ENCODE data around the gene EPB41L2. TPM values are rescaled to one million over a fixed set of nuclear protein-coding genes. Genes with fewer than 3 reads are reported as not detected.

Gene EPB41L2
- total RNA-seq, 1 donor from 2014 or later, result 136 TPM

DNA sequence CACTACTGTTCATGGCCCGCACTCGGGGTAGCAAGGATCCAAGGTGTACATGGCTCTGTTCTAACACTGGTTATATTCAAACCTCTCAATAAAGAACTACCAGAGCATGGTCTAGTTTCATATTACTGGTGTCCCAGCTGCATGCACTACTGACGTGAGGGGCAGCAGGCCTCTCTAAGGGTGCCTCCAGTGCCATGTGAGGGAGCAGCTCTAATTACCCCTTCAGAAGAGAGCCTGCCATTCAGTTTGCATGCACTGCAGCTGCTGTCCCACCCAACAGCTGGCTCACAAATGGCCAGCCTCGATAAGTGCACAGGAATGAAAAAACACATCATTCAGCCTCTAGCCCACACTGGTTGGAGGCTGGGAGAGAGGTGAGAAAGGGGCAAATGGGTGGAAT lies 150.6 kb downstream of the EPB41L2 start:
- no peaks in the 10 kb centered on the region for H3K36me3 Mint-ChIP-seq (ENCODE audit: low read depth, unreplicated experiment)
- no peak for DNase-seq (ENCODE audit: low read depth)
- Histone ChIP-seq H3K79me2 (ENCODE audit: insufficient read depth, low read length) (peaks cover 4% of the 10 kb centered on the region), H3K27me3 (ENCODE audit: insufficient read depth, low read length) (no peaks in the 10 kb centered on the region), H3K4me2 (ENCODE audit: low read length) (no peak overlapping the region), H3K27ac (ENCODE audit: low read depth, low read length) (no peak overlapping the region), H4K20me1 (ENCODE audit: insufficient read depth, low read length) (peaks cover 2% of the 10 kb centered on the region), H2AFZ (ENCODE audit: low read depth, low read length) (no peak overlapping the region), H3K4me3 (ENCODE audit: insufficient read depth, low read depth, low read length) (no peak overlapping the region), H3K36me3 (ENCODE audit: insufficient read depth, low read length) (no peaks in the 10 kb centered on the region), H3K9me3 (ENCODE audit: insufficient read depth, low read depth, low read length) (no peaks in the 10 kb centered on the region), H3K4me1 (ENCODE audit: insufficient read depth, low read length) (peaks cover 6% of the 10 kb centered on the region), H3K9ac (ENCODE audit: low read length) (no peak overlapping the region)
- H3K4me1 Mint-ChIP-seq (ENCODE audit: low read depth, unreplicated experiment), result peaks cover 10% of the 10 kb centered on the region
- H3K27me3 Mint-ChIP-seq (ENCODE audit: low read depth, unreplicated experiment), result no peaks in the 10 kb centered on the region
- TF ChIP-seq, protein P1, sequence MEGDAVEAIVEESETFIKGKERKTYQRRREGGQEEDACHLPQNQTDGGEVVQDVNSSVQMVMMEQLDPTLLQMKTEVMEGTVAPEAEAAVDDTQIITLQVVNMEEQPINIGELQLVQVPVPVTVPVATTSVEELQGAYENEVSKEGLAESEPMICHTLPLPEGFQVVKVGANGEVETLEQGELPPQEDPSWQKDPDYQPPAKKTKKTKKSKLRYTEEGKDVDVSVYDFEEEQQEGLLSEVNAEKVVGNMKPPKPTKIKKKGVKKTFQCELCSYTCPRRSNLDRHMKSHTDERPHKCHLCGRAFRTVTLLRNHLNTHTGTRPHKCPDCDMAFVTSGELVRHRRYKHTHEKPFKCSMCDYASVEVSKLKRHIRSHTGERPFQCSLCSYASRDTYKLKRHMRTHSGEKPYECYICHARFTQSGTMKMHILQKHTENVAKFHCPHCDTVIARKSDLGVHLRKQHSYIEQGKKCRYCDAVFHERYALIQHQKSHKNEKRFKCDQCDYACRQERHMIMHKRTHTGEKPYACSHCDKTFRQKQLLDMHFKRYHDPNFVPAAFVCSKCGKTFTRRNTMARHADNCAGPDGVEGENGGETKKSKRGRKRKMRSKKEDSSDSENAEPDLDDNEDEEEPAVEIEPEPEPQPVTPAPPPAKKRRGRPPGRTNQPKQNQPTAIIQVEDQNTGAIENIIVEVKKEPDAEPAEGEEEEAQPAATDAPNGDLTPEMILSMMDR (IDR thresholded peaks at IDR 0.05; ENCODE audit: insufficient read depth, low read depth, low read length), result no peak
- no peak for TF ChIP-seq EZH2 (IDR thresholded peaks at IDR 0.05; ENCODE audit: insufficient read depth, low read length)
- no peak for FAIRE-seq
- H3K4me3 Mint-ChIP-seq (ENCODE audit: unreplicated experiment), result no peak overlapping the region
- peaks cover 9% of the 10 kb centered on the region for H3K9me3 Mint-ChIP-seq (ENCODE audit: unreplicated experiment)
- H3K27ac Mint-ChIP-seq (ENCODE audit: unreplicated experiment), result no peak overlapping the region

DNA sequence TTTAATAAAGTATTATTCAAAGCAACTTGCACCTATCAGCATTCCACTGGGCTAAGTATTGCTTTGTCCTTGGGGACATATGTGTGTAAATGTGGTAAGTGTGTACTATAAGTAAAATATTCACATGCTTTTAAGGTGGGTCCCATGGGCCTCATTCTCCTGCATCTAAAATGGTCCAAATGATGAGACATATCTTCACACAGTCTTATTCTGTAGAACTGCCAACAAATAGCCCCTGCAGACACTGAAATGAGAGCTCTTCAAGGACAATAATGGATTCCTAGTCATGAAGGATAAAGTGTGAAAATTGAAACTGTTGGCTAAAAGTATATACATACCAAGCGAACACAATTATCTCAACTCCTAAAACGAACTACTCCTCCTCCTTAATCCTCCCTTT lies 154.1 kb downstream of the EPB41L2 start:
- H3K27ac ChIP-seq (ENCODE audit: low read depth, low read length), result no peak overlapping the region
- H2AFZ ChIP-seq (ENCODE audit: low read depth, low read length), result no peak overlapping the region
- FAIRE-seq (no peak), DNase-seq (ENCODE audit: low read depth) (no peak)
- H3K27ac Mint-ChIP-seq (ENCODE audit: unreplicated experiment), result no peak overlapping the region
- H3K27me3 ChIP-seq (ENCODE audit: insufficient read depth, low read length), result no peaks in the 10 kb centered on the region
- H3K4me1 ChIP-seq (ENCODE audit: insufficient read depth, low read length), result peaks cover 17% of the 10 kb centered on the region
- H3K9me3 ChIP-seq (ENCODE audit: insufficient read depth, low read depth, low read length), result no peaks in the 10 kb centered on the region
- H3K4me2 ChIP-seq (ENCODE audit: low read length), result no peak overlapping the region
- H3K4me1 Mint-ChIP-seq (ENCODE audit: low read depth, unreplicated experiment), result peaks cover 10% of the 10 kb centered on the region
- H3K79me2 ChIP-seq (ENCODE audit: insufficient read depth, low read length), result peaks cover 4% of the 10 kb centered on the region
- no peak overlapping the region for H3K4me3 Mint-ChIP-seq (ENCODE audit: unreplicated experiment)
- no peaks in the 10 kb centered on the region for H3K36me3 ChIP-seq (ENCODE audit: insufficient read depth, low read length)
- peaks cover 7% of the 10 kb centered on the region for H3K9me3 Mint-ChIP-seq (ENCODE audit: unreplicated experiment)
- peaks cover 6% of the 10 kb centered on the region for H4K20me1 ChIP-seq (ENCODE audit: insufficient read depth, low read length)
- H3K4me3 ChIP-seq (ENCODE audit: insufficient read depth, low read depth, low read length), result no peak overlapping the region
- H3K36me3 Mint-ChIP-seq (ENCODE audit: low read depth, unreplicated experiment), result no peaks in the 10 kb centered on the region
- no peaks in the 10 kb centered on the region for H3K27me3 Mint-ChIP-seq (ENCODE audit: low read depth, unreplicated experiment)
- no peak overlapping the region for H3K9ac ChIP-seq (ENCODE audit: low read length)
- TF ChIP-seq EZH2 (IDR thresholded peaks at IDR 0.05; ENCODE audit: insufficient read depth, low read length), result no peak
- TF ChIP-seq, protein P1 (IDR thresholded peaks at IDR 0.05; ENCODE audit: insufficient read depth, low read depth, low read length), result no peak

DNA sequence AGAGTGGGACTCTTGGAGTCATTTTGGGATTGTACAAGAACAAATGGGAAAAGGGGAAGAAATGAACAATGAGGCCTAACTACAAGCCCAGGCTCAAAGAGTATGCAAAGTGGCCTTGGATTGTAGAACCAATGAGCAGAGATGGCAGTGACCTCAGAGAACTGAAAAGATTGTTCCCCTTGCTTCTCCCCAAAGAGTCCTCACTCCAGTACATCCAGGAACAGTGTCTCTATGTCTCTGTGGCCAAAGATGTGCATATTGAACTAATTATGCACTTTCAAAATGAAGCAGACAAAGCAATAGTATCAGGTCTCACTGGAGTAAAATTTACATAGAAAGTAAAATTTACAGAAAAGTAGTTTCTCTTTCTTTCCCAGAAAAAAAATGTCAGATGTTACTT lies 154.9 kb downstream of the EPB41L2 start:
- Histone ChIP-seq H3K4me3 (ENCODE audit: insufficient read depth, low read depth, low read length) (no peak overlapping the region), H3K27me3 (ENCODE audit: insufficient read depth, low read length) (no peaks in the 10 kb centered on the region), H3K9ac (ENCODE audit: low read length) (no peak overlapping the region), H3K4me1 (ENCODE audit: insufficient read depth, low read length) (peaks cover 17% of the 10 kb centered on the region), H2AFZ (ENCODE audit: low read depth, low read length) (no peak overlapping the region), H3K27ac (ENCODE audit: low read depth, low read length) (no peak overlapping the region), H3K36me3 (ENCODE audit: insufficient read depth, low read length) (no peaks in the 10 kb centered on the region), H3K9me3 (ENCODE audit: insufficient read depth, low read depth, low read length) (no peaks in the 10 kb centered on the region), H3K4me2 (ENCODE audit: low read length) (no peak overlapping the region), H3K79me2 (ENCODE audit: insufficient read depth, low read length) (peaks cover 4% of the 10 kb centered on the region), H4K20me1 (ENCODE audit: insufficient read depth, low read length) (peaks cover 6% of the 10 kb centered on the region)
- no peak for FAIRE-seq
- no peak for TF ChIP-seq EZH2 (IDR thresholded peaks at IDR 0.05; ENCODE audit: insufficient read depth, low read length)
- TF ChIP-seq, protein P1 (IDR thresholded peaks at IDR 0.05; ENCODE audit: insufficient read depth, low read depth, low read length), result no peak
- Mint-ChIP-seq H3K27ac (ENCODE audit: unreplicated experiment) (no peak overlapping the region), H3K4me3 (ENCODE audit: unreplicated experiment) (no peak overlapping the region), H3K36me3 (ENCODE audit: low read depth, unreplicated experiment) (no peaks in the 10 kb centered on the region), H3K4me1 (ENCODE audit: low read depth, unreplicated experiment) (peaks cover 8% of the 10 kb centered on the region), H3K27me3 (ENCODE audit: low read depth, unreplicated experiment) (no peaks in the 10 kb centered on the region), H3K9me3 (ENCODE audit: unreplicated experiment) (peaks cover 7% of the 10 kb centered on the region)
- DNase-seq (ENCODE audit: low read depth), result no peak
